Ovary (tissue), 3 donors: ENCODE results near the gene ADCY9.

Source experiments
- EP300 ChIP-seq: sonication (generic); formaldehyde crosslinking; IDR thresholded peaks from one replicate; pipeline ENCODE4 v1.6.1; 2017; ENCODE audit warnings: antibody characterized with exemption
- TF ChIP-seq, protein P1 (sequence below), 3 donors: fragments of 450-650 bp in 2 of 3; fragments of 200-600 bp in 1 of 3; IDR thresholded peaks; one replicate each; pipeline versions ENCODE4 v1.5.1 to v1.8.0; 2016 to 2022; ENCODE audit warnings: antibody characterized with exemption in 3 of 3, mild to moderate bottlenecking in 1 of 3
- donor health status: DM: no; HTN: no; CAD: no.

- TF ChIP-seq, protein P1, sequence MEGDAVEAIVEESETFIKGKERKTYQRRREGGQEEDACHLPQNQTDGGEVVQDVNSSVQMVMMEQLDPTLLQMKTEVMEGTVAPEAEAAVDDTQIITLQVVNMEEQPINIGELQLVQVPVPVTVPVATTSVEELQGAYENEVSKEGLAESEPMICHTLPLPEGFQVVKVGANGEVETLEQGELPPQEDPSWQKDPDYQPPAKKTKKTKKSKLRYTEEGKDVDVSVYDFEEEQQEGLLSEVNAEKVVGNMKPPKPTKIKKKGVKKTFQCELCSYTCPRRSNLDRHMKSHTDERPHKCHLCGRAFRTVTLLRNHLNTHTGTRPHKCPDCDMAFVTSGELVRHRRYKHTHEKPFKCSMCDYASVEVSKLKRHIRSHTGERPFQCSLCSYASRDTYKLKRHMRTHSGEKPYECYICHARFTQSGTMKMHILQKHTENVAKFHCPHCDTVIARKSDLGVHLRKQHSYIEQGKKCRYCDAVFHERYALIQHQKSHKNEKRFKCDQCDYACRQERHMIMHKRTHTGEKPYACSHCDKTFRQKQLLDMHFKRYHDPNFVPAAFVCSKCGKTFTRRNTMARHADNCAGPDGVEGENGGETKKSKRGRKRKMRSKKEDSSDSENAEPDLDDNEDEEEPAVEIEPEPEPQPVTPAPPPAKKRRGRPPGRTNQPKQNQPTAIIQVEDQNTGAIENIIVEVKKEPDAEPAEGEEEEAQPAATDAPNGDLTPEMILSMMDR (IDR thresholded peaks at IDR 0.05) = no peak
- TF ChIP-seq EP300 = no peak
Measured at GRCh38 chr16:4160658-4161430, 44.6 kb upstream of the ADCY9 start.
